Upper lobe of left lung (tissue), 4 donors: ENCODE results near the gene LGR4.

Experiments
- CTCF ChIP-seq, 6 experiments: fragments of 450-650 bp in 4 of 6; fragments of 200-600 bp in 2 of 6; sonication (generic) in 2 of 6; IDR thresholded peaks; one replicate each; pipeline ENCODE4 v1.5.1; 2016 to 2019; ENCODE audit warnings: antibody characterized with exemption in 6 of 6
- EP300 ChIP-seq, 4 donors: sonication (generic); formaldehyde crosslinking; IDR thresholded peaks; one replicate each; pipeline ENCODE4 v1.5.1; 2017; ENCODE audit warnings: antibody characterized with exemption in 4 of 4, control low read depth in 2 of 4
- POLR2A ChIP-seq, 4 donors: fragments of 450-650 bp; IDR thresholded peaks; one replicate each; pipeline ENCODE4 v1.5.1; 2016 to 2017; ENCODE audit warnings: antibody characterized with exemption in 4 of 4, mild to moderate bottlenecking in 2 of 4
- POLR2AphosphoS5 ChIP-seq, 2 donors: sonication (generic); formaldehyde crosslinking; IDR thresholded peaks; one replicate each; pipeline ENCODE4 v1.5.1; 2017; ENCODE audit warnings: antibody characterized with exemption in 2 of 2

GRCh38 chr11:27482793-27483192 is 10.2 kb upstream of the LGR4 start:
- no peak for TF ChIP-seq POLR2AphosphoS5 (IDR thresholded peaks at IDR 0.05)
- TF ChIP-seq CTCF (IDR thresholded peaks at IDR 0.05): no peak
- no peak for TF ChIP-seq EP300 (IDR thresholded peaks at IDR 0.05)
- no peak for TF ChIP-seq POLR2A (IDR thresholded peaks at IDR 0.05)
